Choroid plexus epithelial cell (primary cell): ENCODE results near the gene STK33.

Source experiments
- DNase-seq: peaks from one replicate; pipeline ENCODE4 v3.0.0-alpha.2; 2010; ENCODE audit warnings: low read depth
- H3K4me3 ChIP-seq: 2 replicates; pipeline ENCODE4 v1.5.1; 2011; ENCODE audit warnings: low read depth, mild to moderate bottlenecking, control low read depth, low read length, moderate library complexity
- TF ChIP-seq, protein P1 (sequence below): conservative IDR thresholded peaks from 2 replicates; pipeline ENCODE4 v1.5.1; 2011; ENCODE audit warnings: low read depth, mild to moderate bottlenecking, control low read depth, inconsistent platforms, low read length, moderate library complexity

The STK33 gene

DNA sequence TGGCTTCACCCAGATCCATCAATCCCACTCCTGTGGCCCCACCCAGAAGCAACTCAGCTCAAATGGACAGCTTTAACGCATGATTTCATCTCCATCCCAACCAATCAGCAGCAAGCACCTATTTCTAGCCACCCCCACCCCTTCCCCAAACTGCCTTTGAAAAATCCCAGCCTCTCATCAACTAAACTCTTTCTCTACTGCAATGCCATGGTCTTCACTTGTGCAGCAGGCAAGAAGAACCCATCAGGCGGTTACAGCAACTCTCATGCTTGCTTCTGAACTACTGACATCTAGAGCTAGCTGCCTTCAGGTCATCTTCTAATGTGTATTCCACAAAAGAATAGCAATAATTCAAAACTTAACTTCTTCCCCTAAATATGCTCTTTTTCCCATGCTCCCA lies 42.1 kb upstream of the STK33 start:
- no peak overlapping the region for H3K4me3 ChIP-seq
- DNase-seq: no peak
- TF ChIP-seq, protein P1, sequence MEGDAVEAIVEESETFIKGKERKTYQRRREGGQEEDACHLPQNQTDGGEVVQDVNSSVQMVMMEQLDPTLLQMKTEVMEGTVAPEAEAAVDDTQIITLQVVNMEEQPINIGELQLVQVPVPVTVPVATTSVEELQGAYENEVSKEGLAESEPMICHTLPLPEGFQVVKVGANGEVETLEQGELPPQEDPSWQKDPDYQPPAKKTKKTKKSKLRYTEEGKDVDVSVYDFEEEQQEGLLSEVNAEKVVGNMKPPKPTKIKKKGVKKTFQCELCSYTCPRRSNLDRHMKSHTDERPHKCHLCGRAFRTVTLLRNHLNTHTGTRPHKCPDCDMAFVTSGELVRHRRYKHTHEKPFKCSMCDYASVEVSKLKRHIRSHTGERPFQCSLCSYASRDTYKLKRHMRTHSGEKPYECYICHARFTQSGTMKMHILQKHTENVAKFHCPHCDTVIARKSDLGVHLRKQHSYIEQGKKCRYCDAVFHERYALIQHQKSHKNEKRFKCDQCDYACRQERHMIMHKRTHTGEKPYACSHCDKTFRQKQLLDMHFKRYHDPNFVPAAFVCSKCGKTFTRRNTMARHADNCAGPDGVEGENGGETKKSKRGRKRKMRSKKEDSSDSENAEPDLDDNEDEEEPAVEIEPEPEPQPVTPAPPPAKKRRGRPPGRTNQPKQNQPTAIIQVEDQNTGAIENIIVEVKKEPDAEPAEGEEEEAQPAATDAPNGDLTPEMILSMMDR: no peak

DNA sequence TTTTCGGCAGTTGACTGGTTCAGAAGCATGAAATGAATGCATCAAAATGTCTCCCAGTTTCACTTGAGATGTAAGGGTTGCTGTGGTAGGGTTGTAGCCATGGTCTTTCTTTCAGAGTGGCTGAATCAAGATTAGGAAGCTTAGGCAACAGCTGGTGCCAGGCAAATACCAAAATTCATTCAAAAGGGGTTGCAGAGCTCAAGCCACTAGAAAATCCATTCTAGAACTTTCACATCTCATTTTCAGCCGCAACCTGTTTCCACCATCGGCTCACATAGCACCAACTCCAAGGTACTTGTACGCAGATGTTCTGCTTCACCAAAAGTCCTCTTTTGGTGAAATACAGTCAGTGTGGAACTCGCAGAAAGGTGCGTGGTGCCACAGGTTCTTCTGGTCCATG lies 40.5 kb upstream of the STK33 start:
- DNase-seq: no peak
- no peak overlapping the region for H3K4me3 ChIP-seq
- TF ChIP-seq, protein P1: no peak

DNA sequence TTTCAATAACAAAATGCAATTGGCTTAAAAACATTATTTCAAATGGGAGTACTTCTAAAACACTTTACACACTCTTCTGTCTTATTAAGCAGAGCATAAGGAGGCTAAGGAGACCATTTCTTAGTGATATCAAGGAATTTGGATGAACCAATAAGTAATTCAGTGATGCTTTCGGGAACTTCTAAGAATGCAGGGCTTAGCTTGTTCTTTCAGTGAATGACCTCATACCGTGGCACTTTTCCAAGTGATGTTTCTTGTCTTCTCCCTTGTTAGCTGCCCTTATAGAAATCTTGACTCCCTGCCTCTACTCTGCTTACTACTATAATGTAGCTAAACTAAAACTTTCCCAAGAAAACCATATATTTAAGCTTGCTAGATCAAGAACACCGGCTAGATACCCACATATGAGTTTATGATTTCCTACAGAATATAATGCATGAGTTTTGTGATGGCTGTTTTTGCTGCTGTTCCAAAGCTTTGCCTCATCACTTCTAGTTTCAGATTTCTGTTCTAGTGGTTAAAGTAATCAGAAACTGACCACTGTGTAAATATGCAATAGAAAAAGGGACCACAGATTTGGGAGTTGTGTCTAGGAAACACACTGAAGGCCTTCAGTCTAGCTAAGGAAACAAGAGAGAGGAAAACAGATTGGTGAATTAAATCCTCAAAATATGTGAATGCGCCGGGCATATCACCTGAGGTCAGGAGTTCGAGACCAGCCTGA lies 37.5 kb upstream of the STK33 start:
- no peak overlapping the region for H3K4me3 ChIP-seq
- DNase-seq: peak; percentile 93
- TF ChIP-seq, protein P1: no peak

DNA sequence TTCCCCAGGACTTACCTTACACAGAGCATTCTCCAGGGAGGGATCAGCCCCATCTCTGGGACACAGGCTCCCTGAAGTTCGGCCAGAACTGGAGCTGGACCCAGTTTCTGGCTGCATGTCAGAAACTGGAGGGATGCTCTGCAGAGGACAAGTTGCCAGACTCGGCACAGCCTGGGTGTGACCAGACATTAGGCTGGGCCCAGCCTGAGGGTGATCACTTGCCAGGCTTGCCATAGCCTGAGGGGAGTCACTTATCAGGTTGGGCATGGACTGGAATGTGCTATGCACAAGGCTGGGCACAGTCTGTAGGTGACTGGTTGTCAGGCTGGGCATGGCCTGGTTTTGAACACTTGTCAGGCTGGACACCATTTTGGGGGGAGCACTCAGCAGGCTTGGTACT lies 30.7 kb upstream of the STK33 start:
- TF ChIP-seq, protein P1: no peak

DNA sequence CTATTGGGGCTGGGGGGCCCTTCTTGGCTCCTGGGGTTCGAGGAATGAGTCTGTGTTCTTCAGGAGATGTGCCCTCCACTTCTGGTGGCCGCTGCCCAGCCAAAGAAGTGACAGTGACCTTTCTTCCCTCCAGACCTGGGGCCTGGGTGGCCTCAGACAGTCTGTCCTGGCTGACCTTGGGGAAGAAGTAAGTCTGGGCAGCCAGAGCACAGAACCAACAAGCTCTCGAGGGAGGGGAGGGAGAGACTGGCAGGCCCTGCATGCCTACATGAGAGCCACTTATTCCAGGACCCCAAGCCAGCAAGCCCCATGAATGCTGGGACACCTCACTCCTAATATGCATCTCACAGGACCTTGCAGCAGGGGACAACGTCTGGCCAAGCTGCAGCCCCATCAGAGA lies 27.1 kb upstream of the STK33 start:
- no peak overlapping the region for H3K4me3 ChIP-seq

More for the DNA sequence above, 30.7 kb upstream of the STK33 start:
- H3K4me3 ChIP-seq: no peak overlapping the region
- no peak for DNase-seq

DNA sequence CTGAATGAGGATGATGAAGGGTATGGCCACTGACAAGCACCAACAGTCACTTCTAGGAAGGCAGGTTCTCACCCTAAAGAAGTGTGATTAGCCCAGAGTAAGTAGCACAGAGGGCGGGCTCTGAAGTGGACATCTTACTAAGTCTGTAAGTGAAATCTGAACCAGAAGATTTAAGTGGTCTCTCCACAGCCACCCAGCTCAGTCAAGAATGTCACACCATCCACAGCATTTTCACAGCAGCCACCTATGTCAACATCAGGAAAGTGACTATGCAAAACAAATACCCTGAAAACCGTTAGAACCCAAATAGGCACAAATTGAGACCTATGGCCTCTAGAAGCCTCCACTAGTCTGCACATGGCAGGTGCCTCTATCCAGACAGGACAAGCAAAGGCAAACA lies 23.0 kb upstream of the STK33 start:
- TF ChIP-seq, protein P1: no peak
- no peak for DNase-seq
- no peak overlapping the region for H3K4me3 ChIP-seq

More for the DNA sequence above, 27.1 kb upstream of the STK33 start:
- no peak for DNase-seq
- TF ChIP-seq, protein P1: no peak
